ENCODE measurements around the gene OS9. TPM values are rescaled to one million over a fixed set of nuclear protein-coding genes. Genes with fewer than 3 reads are reported as not detected.
A peak's percentile ranks its signal among the peaks of the same experiment; 100 is the strongest.

Gene OS9
- total and polyA plus RNA-seq, 9 of the 15 experiments (the other 6 are each of a cell fraction or from before 2014, with no cell fraction given): 4.6 to 105 (median 89.5) TPM

GRCh38 chr12:57693659-57694458 lies at the start of gene OS9 (continued):
- TF ChIP-seq EZH2 (IDR thresholded peaks at IDR 0.05; ENCODE audit: borderline replicate concordance, low read depth, low read length): no peak
- TF ChIP-seq POLR2G (IDR thresholded peaks at IDR 0.05; ENCODE audit: low read depth, low read length): peak; percentile 85
- TF ChIP-seq NCOA2 (IDR thresholded peaks at IDR 0.05; ENCODE audit: partially characterized antibody in 2 of 2): no peak
- TF ChIP-seq ZKSCAN8 (CRISPR knock-in tag; IDR thresholded peaks at IDR 0.05): no peak
- no peak for TF ChIP-seq ZNF197 (CRISPR knock-in tag; IDR thresholded peaks at IDR 0.05; ENCODE audit: low read depth)
- no peak for TF ChIP-seq SAFB (IDR thresholded peaks at IDR 0.05; ENCODE audit: borderline replicate concordance, low read depth, low read length)
- TF ChIP-seq NR0B1 (IDR thresholded peaks at IDR 0.05; ENCODE audit: partially characterized antibody): no peak
- peak; percentile 97 for TF ChIP-seq KDM5B (IDR thresholded peaks at IDR 0.05; ENCODE audit: insufficient replicate concordance, low read depth, low read length)
- TF ChIP-seq TCF3 (CRISPR knock-in tag; IDR thresholded peaks at IDR 0.05): no peak
- no peak for TF ChIP-seq TBL1XR1 (IDR thresholded peaks at IDR 0.05; ENCODE audit: low read length in 2 of 2)
- TF ChIP-seq, protein P1, sequence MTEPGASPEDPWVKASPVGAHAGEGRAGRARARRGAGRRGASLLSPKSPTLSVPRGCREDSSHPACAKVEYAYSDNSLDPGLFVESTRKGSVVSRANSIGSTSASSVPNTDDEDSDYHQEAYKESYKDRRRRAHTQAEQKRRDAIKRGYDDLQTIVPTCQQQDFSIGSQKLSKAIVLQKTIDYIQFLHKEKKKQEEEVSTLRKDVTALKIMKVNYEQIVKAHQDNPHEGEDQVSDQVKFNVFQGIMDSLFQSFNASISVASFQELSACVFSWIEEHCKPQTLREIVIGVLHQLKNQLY (CRISPR knock-in tag; conservative IDR thresholded peaks at IDR 0.05): no peak
- TF ChIP-seq ZBTB12 (CRISPR knock-in tag; IDR thresholded peaks at IDR 0.05): peak; percentile 63
- peak; percentile 43; the same call in 1 of the 2 replicates for TF ChIP-seq PBX2 (CRISPR knock-in tag; IDR thresholded peaks at IDR 0.05; ENCODE audit: low read depth)
- peak; percentile 95 for TF ChIP-seq PBX2 (tag; conservative IDR thresholded peaks at IDR 0.05; ENCODE audit: low read depth)
- TF ChIP-seq SMARCB1 (IDR thresholded peaks at IDR 0.05; ENCODE audit: insufficient read length, low read depth): no peak
- TF ChIP-seq ZNF583 (CRISPR knock-in tag; IDR thresholded peaks at IDR 0.05): no peak
- no peak for TF ChIP-seq GTF2A2 (tag; IDR thresholded peaks at IDR 0.05)
- TF ChIP-seq KLF16 (IDR thresholded peaks at IDR 0.05): peak; percentile 56; the same call in 1 of the 2 replicates
